Small intestine (tissue), 7 donors: ENCODE data around the gene PRKCA. TPM values are rescaled to one million over a fixed set of nuclear protein-coding genes. Genes with fewer than 3 reads are reported as not detected.

Source experiments
- DNase-seq, 2 donors: peaks; one replicate each; pipeline versions ENCODE4 v3.0.0 to v3.0.0-alpha.2; 2013
- FAIRE-seq: peaks from 2 replicates; lab custom pipeline; 2012; peaks lifted over from hg19 to GRCh38; lab: Jason Lieb, UNC
- H3K27ac ChIP-seq, 3 donors: one replicate each; pipeline ENCODE4 v1.5.1; 2013; ENCODE audit warnings: low read length in 2 of 3, mild to moderate bottlenecking in 2 of 3, control low read depth in 1 of 3, inconsistent platforms in 1 of 3, low read depth in 1 of 3, moderate library complexity in 1 of 3
- H3K27me3 ChIP-seq, 3 donors: one replicate each; pipeline ENCODE4 v1.6.1; 2013; ENCODE audit warnings: low read length in 3 of 3, inconsistent platforms in 1 of 3; ENCODE audit not compliant: control insufficient read depth in 3 of 3, insufficient read depth in 3 of 3
- H3K36me3 ChIP-seq, 3 donors: one replicate each; pipeline ENCODE4 v1.6.1; 2013; ENCODE audit warnings: low read length in 3 of 3, inconsistent platforms in 1 of 3, low read depth in 1 of 3, mild to moderate bottlenecking in 1 of 3, moderate library complexity in 1 of 3; ENCODE audit not compliant: control insufficient read depth in 3 of 3, insufficient read depth in 2 of 3
- H3K4me1 ChIP-seq, 3 donors: one replicate each; pipeline ENCODE4 v1.6.1; 2013; ENCODE audit warnings: low read length in 2 of 3, inconsistent platforms in 1 of 3, low read depth in 1 of 3, mild to moderate bottlenecking in 1 of 3, moderate library complexity in 1 of 3; ENCODE audit not compliant: control insufficient read depth in 3 of 3, insufficient read depth in 2 of 3
- H3K4me3 ChIP-seq, 3 donors: one replicate each; pipeline ENCODE4 v1.5.1; 2013; ENCODE audit warnings: low read length in 3 of 3, control low read depth in 1 of 3, inconsistent platforms in 1 of 3, low read depth in 1 of 3, mild to moderate bottlenecking in 1 of 3, moderate library complexity in 1 of 3
- H3K9me3 ChIP-seq, 2 donors: one replicate each; pipeline ENCODE4 v1.6.1; 2013; ENCODE audit warnings: low read depth in 1 of 2, low read length in 1 of 2; ENCODE audit not compliant: control insufficient read depth in 2 of 2, insufficient read depth in 1 of 2
- WGBS, 3 donors: extraction: QIAGEN DNeasy Blood & Tissue Kit; methylation state at CpG; one replicate each; pipeline ENCODE4 v1.1.7; 2013; 5-methylcytosine and 5-hydroxymethylcytosine counted together
- polyA plus RNA-seq, 4 donors: library from polyadenylated mRNA; stranded (reverse) in 3 of 4; unstranded in 1 of 4; fragments of 200-250 nt in 3 of 4; fragments of 120-200 nt in 1 of 4; gene quantifications; one replicate each; pipeline versions ENCODE4 v1.2.1 to v1.2.3, GENCODE V29; 2013
- donor health status: healthy with polysubstance abuse.
- donor health status: control.
- donor health status: control.
- donor health status: Bipolar disorder and iron deficiency.
- donor health status: healthy.

The PRKCA gene
- polyA plus RNA-seq, 4 donors = 11.3 to 26.6 (median 22.9) TPM

DNA sequence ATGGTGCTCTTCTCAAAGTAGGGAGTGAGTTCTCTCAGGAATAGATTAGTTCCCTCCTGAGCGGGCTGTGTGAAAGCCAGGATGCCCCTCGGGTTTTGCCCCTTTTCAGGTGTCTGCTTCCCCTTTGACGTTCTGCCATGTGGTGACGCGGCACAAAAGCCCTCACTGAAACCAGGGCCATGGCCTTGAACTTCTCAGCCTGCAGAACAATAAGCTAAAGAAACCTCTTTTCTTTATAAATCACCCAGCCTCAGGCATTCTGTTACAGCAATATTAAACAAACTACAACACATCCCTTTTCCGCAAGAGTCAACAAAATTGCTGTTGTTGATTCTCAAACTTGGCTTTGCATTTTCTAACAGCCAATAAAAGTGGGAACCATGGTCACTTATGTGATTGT lies 517.1 kb downstream of the PRKCA start:
- FAIRE-seq (no peak), DNase-seq (no peak)
- Histone ChIP-seq H3K36me3 (no peaks in the 10 kb centered on the region), H3K27ac (no peak overlapping the region), H3K9me3 (peaks cover 0 to 5% of the 10 kb centered on the region in 2 donors), H3K4me1 (no peaks in the 10 kb centered on the region), H3K4me3 (no peak overlapping the region), H3K27me3 (peaks cover 0 to 3% (median 0%) of the 10 kb centered on the region in 3 donors)
- 84 to 95% (median 87%) methylated on average over 6 of the region's 6 CpGs for WGBS, 3 donors

DNA sequence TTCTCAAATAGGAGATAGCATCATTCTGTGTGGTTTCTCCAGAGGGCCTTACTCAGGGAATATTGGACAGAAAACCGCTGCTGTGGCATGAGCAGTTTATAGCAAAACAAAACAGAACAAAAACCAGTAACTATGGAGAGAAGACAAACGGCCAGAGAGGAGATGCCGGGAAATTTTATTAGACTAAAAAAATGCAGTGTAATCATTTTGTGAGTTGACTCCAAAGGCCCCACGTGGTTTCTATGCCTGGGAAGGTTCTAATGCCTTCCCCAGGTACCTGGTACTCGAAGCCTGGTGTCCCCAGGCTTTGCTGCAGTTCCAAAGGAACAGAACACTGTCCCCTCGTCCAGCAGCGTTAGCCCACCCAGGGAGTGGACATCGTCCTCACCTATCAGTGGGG lies 519.6 kb downstream of the PRKCA start:
- WGBS, 3 donors = 60 to 76% (median 64%) methylated on average over 8 of the region's 8 CpGs
- Histone ChIP-seq H3K4me3 (no peak overlapping the region), H3K36me3 (no peaks in the 10 kb centered on the region), H3K27me3 (peaks cover 0 to 3% (median 0%) of the 10 kb centered on the region in 3 donors), H3K27ac (no peak overlapping the region), H3K4me1 (no peaks in the 10 kb centered on the region), H3K9me3 (peaks cover 0 to 5% of the 10 kb centered on the region in 2 donors)
- DNase-seq = no peak
- FAIRE-seq = no peak

DNA sequence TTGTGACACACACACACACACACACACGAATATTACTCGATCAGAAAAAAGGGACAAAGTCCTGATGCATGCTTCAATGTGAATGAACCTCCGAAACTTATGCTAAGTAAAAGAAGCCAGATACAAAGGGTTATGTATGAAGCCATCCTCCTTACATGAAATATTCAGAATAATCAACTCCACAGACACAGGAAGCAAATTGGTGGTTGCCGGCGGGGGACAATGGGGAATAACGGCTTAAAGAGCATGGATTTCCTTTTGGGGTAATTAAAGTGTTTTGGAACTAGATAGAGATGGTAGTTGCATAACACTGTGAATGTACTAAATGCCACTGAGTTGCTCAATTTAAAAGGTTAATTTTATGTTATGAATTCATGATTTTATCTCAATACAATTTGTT lies 524.4 kb downstream of the PRKCA start:
- WGBS, 3 donors = 75 to 84% (median 79%) methylated on average over 6 of the region's 6 CpGs
- no peak for FAIRE-seq

DNA sequence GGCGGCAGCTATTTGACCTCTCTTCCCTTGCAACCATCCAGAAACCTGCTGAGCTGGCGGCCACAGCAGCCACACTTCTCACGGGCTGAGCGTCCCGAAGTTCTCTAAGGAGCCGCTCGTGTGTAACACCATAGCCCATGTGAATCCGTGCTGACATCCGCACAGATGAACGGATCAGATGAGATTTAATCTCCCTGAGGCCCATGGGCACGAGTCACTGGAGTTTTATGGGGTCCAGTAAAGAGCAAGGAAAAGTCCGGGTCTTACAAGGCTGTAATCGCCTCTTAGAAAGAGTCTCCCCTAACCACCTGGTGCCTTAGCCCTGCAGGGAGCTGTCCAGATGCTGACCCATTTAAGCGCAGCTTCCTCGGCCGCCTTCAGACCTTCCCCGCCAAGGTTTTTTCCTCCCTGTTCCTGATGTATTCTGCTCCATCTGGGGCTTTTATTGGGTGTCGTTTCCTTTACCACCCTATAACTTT lies 527.0 kb downstream of the PRKCA start:
- peak; percentile 20 to 78 for DNase-seq
- H3K27me3 ChIP-seq = peaks cover 0 to 13% (median 9%) of the 10 kb centered on the region in 3 donors
- H3K27ac ChIP-seq = no peak overlapping the region
- 6 to 9% (median 6%) methylated on average over 18 of the region's 18 CpGs for WGBS, 3 donors
- H3K4me1 ChIP-seq = no peaks in the 10 kb centered on the region
- no peaks in the 10 kb centered on the region for H3K36me3 ChIP-seq
- FAIRE-seq = no peak
- no peaks in the 10 kb centered on the region for H3K9me3 ChIP-seq
- H3K4me3 ChIP-seq = no peak overlapping the region

More for the DNA sequence above, 524.4 kb downstream of the PRKCA start:
- H3K36me3 ChIP-seq = no peaks in the 10 kb centered on the region
- no peak overlapping the region for H3K27ac ChIP-seq
- no peaks in the 10 kb centered on the region for H3K4me1 ChIP-seq
- H3K9me3 ChIP-seq = no peaks in the 10 kb centered on the region
- H3K27me3 ChIP-seq = peaks cover 0 to 2% (median 0%) of the 10 kb centered on the region in 3 donors
- no peak for DNase-seq
- H3K4me3 ChIP-seq = no peak overlapping the region

DNA sequence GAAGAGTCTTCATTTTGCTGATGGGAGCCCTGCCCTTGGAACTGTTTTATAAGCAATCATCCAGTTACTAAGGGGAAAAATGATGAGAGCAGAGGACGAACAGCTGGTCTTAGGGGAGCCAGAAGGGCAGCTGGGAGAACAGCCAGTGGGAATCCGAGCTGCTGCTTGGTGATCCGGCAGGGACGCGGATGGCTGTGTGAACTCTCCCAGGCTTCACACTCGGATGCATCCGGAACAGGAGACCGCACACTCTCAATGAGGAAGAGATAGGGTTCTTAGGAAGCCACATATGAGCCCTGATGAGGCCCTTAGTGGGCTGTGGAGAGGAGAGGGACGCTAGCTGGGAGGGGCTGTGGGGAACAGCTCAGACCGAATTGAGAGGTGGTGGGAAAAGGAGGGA lies 527.5 kb downstream of the PRKCA start:
- DNase-seq (no peak), FAIRE-seq (no peak)
- Histone ChIP-seq H3K9me3 (no peaks in the 10 kb centered on the region), H3K27ac (no peak overlapping the region), H3K27me3 (peaks cover 0 to 17% (median 11%) of the 10 kb centered on the region in 3 donors), H3K4me3 (no peak overlapping the region), H3K36me3 (no peaks in the 10 kb centered on the region), H3K4me1 (peaks cover 0 to 2% (median 0%) of the 10 kb centered on the region in 3 donors)
- WGBS, 3 donors = 14 to 18% (median 15%) methylated on average over 10 of the region's 10 CpGs

DNA sequence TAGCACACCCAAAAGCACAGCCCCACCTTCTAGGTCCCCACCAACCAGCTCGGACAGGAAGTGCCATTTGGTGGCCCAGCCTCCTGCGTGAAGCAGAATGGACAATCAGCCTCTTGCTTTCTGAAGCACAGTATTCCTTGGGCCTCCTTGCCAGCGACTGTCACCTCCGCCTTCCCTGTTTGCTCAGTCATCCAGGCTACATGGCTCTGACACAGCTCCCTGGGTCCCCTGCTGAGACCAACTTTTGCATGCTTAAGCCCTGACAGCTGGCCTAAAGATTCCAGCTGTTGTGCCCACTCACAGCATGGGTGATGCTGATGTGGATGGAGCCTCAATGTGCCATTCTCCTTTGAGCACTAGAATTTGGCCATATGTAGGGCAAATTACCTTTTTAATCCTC lies 528.0 kb downstream of the PRKCA start:
- H3K27ac ChIP-seq = no peak overlapping the region
- no peak overlapping the region for H3K4me3 ChIP-seq
- FAIRE-seq (no peak), DNase-seq (no peak)
- H3K9me3 ChIP-seq = no peaks in the 10 kb centered on the region
- peaks cover 0 to 2% (median 0%) of the 10 kb centered on the region in 3 donors for H3K4me1 ChIP-seq
- H3K36me3 ChIP-seq = no peaks in the 10 kb centered on the region
- H3K27me3 ChIP-seq = peaks cover 0 to 22% (median 16%) of the 10 kb centered on the region in 3 donors
- WGBS, 3 donors = 29 to 39% (median 30%) methylated on average over 4 of the region's 4 CpGs

DNA sequence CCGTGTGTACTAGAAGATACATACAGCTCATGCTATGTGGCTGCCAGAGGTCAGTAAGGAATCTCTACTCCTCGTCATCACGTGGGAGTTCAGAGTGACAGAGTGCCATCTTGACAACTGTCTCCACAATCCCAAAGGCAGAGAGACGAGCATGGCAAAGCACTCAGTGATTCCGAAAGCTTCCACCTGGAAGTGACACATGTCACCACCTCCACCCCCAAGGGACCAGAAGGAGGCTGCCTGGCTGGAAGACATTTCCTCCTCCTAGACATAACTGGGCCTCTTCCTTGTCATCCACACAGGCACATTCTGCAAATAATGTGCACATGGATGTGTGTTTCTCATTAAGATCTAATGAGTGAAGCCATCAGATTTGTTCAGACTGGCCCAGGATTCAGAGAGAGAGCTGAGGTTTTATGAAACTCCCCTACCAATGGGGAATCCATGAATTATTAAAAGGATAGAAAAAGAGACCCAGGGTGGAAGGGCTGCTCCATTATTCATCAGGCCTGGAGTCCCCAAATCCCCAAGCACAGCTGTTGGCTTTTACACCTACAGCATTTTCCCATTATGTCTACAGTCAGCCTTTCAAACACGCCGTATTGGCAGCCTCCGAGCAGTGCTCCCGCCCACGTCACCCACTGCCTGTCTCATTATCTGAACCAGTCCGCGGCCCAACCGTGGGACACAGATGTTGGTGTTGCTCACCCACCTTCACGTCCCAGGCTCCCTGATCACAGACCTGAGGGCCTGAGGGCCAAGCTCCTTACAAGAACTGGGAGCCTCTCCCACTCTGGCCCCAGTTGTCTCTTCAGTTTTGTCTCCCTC lies 529.2 kb downstream of the PRKCA start:
- FAIRE-seq = no peak
- peaks cover 0 to 33% (median 23%) of the 10 kb centered on the region in 3 donors for H3K27me3 ChIP-seq
- no peaks in the 10 kb centered on the region for H3K36me3 ChIP-seq
- no peak overlapping the region for H3K27ac ChIP-seq
- H3K4me3 ChIP-seq = no peak overlapping the region
- H3K4me1 ChIP-seq = peaks cover 0 to 2% (median 0%) of the 10 kb centered on the region in 3 donors
- 83 to 85% (median 84%) methylated on average over 14 of the region's 14 CpGs for WGBS, 3 donors
- no peaks in the 10 kb centered on the region for H3K9me3 ChIP-seq
- no peak for DNase-seq

DNA sequence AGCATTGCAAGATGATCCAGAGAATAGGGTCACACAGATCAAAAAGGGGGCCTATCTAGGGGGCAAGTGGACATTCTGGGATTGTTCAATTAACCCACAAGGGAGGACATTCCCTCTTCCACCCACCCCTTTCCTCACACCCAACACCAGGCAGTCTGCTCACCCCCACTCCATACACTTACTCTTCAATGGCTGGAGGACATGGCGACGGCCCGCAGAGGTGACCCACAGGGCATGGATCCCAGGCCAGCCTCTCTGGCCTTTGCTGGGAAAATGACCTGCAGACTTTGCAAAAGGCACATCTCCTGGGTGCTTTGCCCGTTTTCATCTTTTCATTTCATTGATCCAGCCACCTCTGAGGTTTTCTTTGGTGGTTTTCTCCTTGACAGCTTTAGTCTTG lies 530.8 kb downstream of the PRKCA start:
- no peaks in the 10 kb centered on the region for H3K9me3 ChIP-seq
- peaks cover 0 to 2% (median 0%) of the 10 kb centered on the region in 3 donors for H3K4me1 ChIP-seq
- peaks cover 0 to 38% (median 27%) of the 10 kb centered on the region in 3 donors for H3K27me3 ChIP-seq
- H3K36me3 ChIP-seq = no peaks in the 10 kb centered on the region
- DNase-seq (no peak), FAIRE-seq (no peak)
- H3K27ac ChIP-seq = no peak overlapping the region
- H3K4me3 ChIP-seq = no peak overlapping the region
- 89 to 91% (median 91%) methylated on average over 4 of the region's 4 CpGs for WGBS, 3 donors
